A673 (cell line): ENCODE data around the gene MMP8. TPM values are rescaled to one million over a fixed set of nuclear protein-coding genes. Genes with fewer than 3 reads are reported as not detected.

Experiments used
- BruUV-seq: library from RNA; stranded (reverse); fragments of 400-500 nt; replicated peaks from 2 replicates; lab custom pipeline; 2021; lab: Mats Ljungman, UMichigan
- CTCF ChIA-PET: fragments of 300-600 bp; sonication (Branson Sonifier 250); formaldehyde crosslinking; loops from one replicate; lab custom pipeline; 2022; ENCODE audit warnings: antibody characterized with exemption; lab: Charles Lee
- POLR2A ChIA-PET: fragments of 300-600 bp; sonication (Branson Sonifier 250); formaldehyde crosslinking; loops from one replicate; lab custom pipeline; 2022; ENCODE audit warnings: antibody characterized with exemption; ENCODE audit not compliant: low non-redundant PET; lab: Charles Lee
- DNase-seq: peaks from one replicate; pipeline ENCODE4 v3.0.0-alpha.2; 2015; ENCODE audit warnings: low spot score
- H3K27ac ChIP-seq: fragments of 200-600 bp; sonication (generic); 2 replicates; pipeline ENCODE4 v1.5.1; 2016; ENCODE audit warnings: mixed run types, low read depth, mild to moderate bottlenecking, mixed read lengths, antibody characterized with exemption, low read length; ENCODE audit not compliant: poor library complexity, severe bottlenecking
- H3K27me3 ChIP-seq: fragments of 200-600 bp; sonication (generic); replicated peaks from 2 replicates; pipeline ENCODE4 v1.6.1; 2017; ENCODE audit warnings: mixed run types, low read depth, mild to moderate bottlenecking, mixed read lengths, antibody characterized with exemption, low read length; ENCODE audit not compliant: insufficient read depth, poor library complexity
- H3K36me3 ChIP-seq: fragments of 200-600 bp; sonication (generic); 2 replicates; pipeline ENCODE4 v1.6.1; 2016; ENCODE audit warnings: mixed run types, mild to moderate bottlenecking, mixed read lengths, antibody characterized with exemption, low read length; ENCODE audit not compliant: insufficient read depth, poor library complexity, severe bottlenecking
- H3K4me1 ChIP-seq: fragments of 200-600 bp; sonication (generic); 2 replicates; pipeline ENCODE4 v1.6.1; 2017; ENCODE audit warnings: mixed run types, mild to moderate bottlenecking, mixed read lengths, antibody characterized with exemption, low read length; ENCODE audit not compliant: insufficient read depth, poor library complexity, severe bottlenecking
- H3K4me3 ChIP-seq: fragments of 200-600 bp; sonication (generic); 2 replicates; pipeline ENCODE4 v1.5.1; 2016; ENCODE audit warnings: low read depth, mixed run types, mild to moderate bottlenecking, mixed read lengths, low read length; ENCODE audit not compliant: poor library complexity, severe bottlenecking
- H3K9me3 ChIP-seq: fragments of 200-600 bp; sonication (generic); 2 replicates; pipeline ENCODE4 v1.6.1; 2016; ENCODE audit warnings: mixed run types, low read depth, mild to moderate bottlenecking, mixed read lengths, antibody characterized with exemption, low read length; ENCODE audit not compliant: poor library complexity, severe bottlenecking
- CTCF ChIP-seq: fragments of 300-800, 200-600 bp; sonication (generic); conservative IDR thresholded peaks from 2 replicates; pipeline ENCODE4 v1.5.1; 2017; ENCODE audit warnings: low read depth, mild to moderate bottlenecking, antibody characterized with exemption, low read length, moderate library complexity, mixed read lengths
- EZH2 ChIP-seq: fragments of 200-600 bp; sonication (generic); IDR thresholded peaks from 2 replicates; pipeline ENCODE4 v1.6.1; 2017; ENCODE audit warnings: borderline replicate concordance, low read depth, mild to moderate bottlenecking, mixed read lengths, antibody characterized with exemption, low read length; ENCODE audit not compliant: poor library complexity, severe bottlenecking
- intact Hi-C: fragments of 100-400 bp; cut with micrococcal nuclease; formaldehyde crosslinking; loops from one replicate; pipeline ENCODE4 v1.10.0; 2022; ENCODE audit not compliant: unreplicated experiment
- total RNA-seq: library from RNA; stranded (reverse); gene quantifications from 2 replicates; pipeline ENCODE4 v1.2.3, GENCODE V29; 2021

MMP8 gene
- total RNA-seq, 1 experiment from 2014 or later = 0.21 TPM

GRCh38 chr11:102757823-102758549 lies 33.2 kb upstream of the MMP8 start:
- no peaks in the 10 kb centered on the region for H3K27me3 ChIP-seq
- CTCF ChIA-PET = no interaction called here
- H3K9me3 ChIP-seq = no peaks in the 10 kb centered on the region
- no peak overlapping the region for H3K27ac ChIP-seq
- no peaks in the 10 kb centered on the region for H3K36me3 ChIP-seq
- DNase-seq = no peak
- intact Hi-C loops = no loop called here
- BruUV-seq = no TSS peak
- H3K4me1 ChIP-seq = peaks cover 29% of the 10 kb centered on the region
- H3K4me3 ChIP-seq = no peak overlapping the region
- TF ChIP-seq EZH2 (no peak), CTCF (no peak)
- POLR2A ChIA-PET = no interaction called here

GRCh38 chr11:102753267-102753666 lies 28.5 kb upstream of the MMP8 start:
- ChIA-PET POLR2A (no interaction called here), CTCF (no interaction called here)
- Histone ChIP-seq H3K4me3 (no peak overlapping the region), H3K9me3 (no peaks in the 10 kb centered on the region), H3K27ac (no peak overlapping the region), H3K36me3 (no peaks in the 10 kb centered on the region), H3K4me1 (no peaks in the 10 kb centered on the region), H3K27me3 (no peaks in the 10 kb centered on the region)
- BruUV-seq = no TSS peak
- intact Hi-C loops = no loop called here
- no peak for TF ChIP-seq EZH2
- TF ChIP-seq CTCF = no peak
- DNase-seq = no peak

GRCh38 chr11:102751673-102752072 lies 26.9 kb upstream of the MMP8 start:
- DNase-seq = no peak
- CTCF ChIA-PET = no interaction called here
- peaks cover 3% of the 10 kb centered on the region for H3K9me3 ChIP-seq

More at GRCh38 chr11:102751673-102752072, 26.9 kb upstream of the MMP8 start:
- no peak overlapping the region for H3K27ac ChIP-seq
- H3K4me3 ChIP-seq = no peak overlapping the region
- POLR2A ChIA-PET = no interaction called here
- no peaks in the 10 kb centered on the region for H3K36me3 ChIP-seq
- H3K4me1 ChIP-seq = no peaks in the 10 kb centered on the region
- TF ChIP-seq CTCF = no peak
- no peak for TF ChIP-seq EZH2
- no peaks in the 10 kb centered on the region for H3K27me3 ChIP-seq
- BruUV-seq = no TSS peak
- intact Hi-C loops = no loop called here
